IMR-90 (cell line): Measurements from ENCODE around the gene PCYT1A. TPM values are rescaled to one million over a fixed set of nuclear protein-coding genes. Genes with fewer than 3 reads are reported as not detected.

ENCODE experiments used
- ATAC-seq: fragments of 200-7000 bp; cut with Tn5 transposase; 2 replicates; pipeline ENCODE4 v1.9.1; 2020; ENCODE audit warnings: low read depth, mild to moderate bottlenecking, moderate library complexity
- BruUV-seq: library from RNA; stranded (reverse); fragments of 400-500 nt; replicated peaks from 2 replicates; lab custom pipeline; 2021; lab: Mats Ljungman, UMichigan
- CTCF ChIA-PET: fragments of 300-600 bp; formaldehyde crosslinking; extraction: SDS; loops from one replicate; lab custom pipeline; 2021; ENCODE audit warnings: antibody characterized with exemption; lab: Yijun Ruan, JAX
- POLR2A ChIA-PET: fragments of 300-600 bp; sonication (Branson Sonifier 250); formaldehyde crosslinking; loops from one replicate; lab custom pipeline; 2022; ENCODE audit warnings: antibody characterized with exemption; ENCODE audit not compliant: unreplicated experiment; lab: Charles Lee
- DNase-seq: peaks from one replicate; pipeline ENCODE4 v3.0.0; 2013
- H2AFZ ChIP-seq: replicated peaks from 2 replicates; pipeline ENCODE3; 2013; ENCODE audit warnings: low read length, mild to moderate bottlenecking; ENCODE audit not compliant: poor library complexity
- H2AK5ac ChIP-seq: 2 replicates; pipeline ENCODE4 v1.6.1; 2013; ENCODE audit warnings: low read depth, low read length, inconsistent platforms
- H2AK9ac ChIP-seq: replicated peaks from 2 replicates; pipeline ENCODE3; 2013; ENCODE audit warnings: mild to moderate bottlenecking, low read depth, low read length, moderate library complexity; ENCODE audit not compliant: poor library complexity
- H2BK120ac ChIP-seq: 2 replicates; pipeline ENCODE4 v1.6.1; 2013; ENCODE audit warnings: low read depth, low read length, inconsistent platforms
- H2BK15ac ChIP-seq: 3 replicates; pipeline ENCODE4 v1.6.1; 2013; ENCODE audit warnings: low read depth, low read length, inconsistent platforms
- H2BK20ac ChIP-seq: 2 replicates; pipeline ENCODE4 v1.6.1; 2013; ENCODE audit warnings: low read depth, mild to moderate bottlenecking, inconsistent platforms, low read length, moderate library complexity
- H2BK5ac ChIP-seq: 2 replicates; pipeline ENCODE4 v1.6.1; 2013; ENCODE audit warnings: mild to moderate bottlenecking, low read depth, low read length, inconsistent platforms; ENCODE audit not compliant: poor library complexity, severe bottlenecking
- H3K14ac ChIP-seq: replicated peaks from 2 replicates; pipeline ENCODE4 v1.6.1; 2013; ENCODE audit warnings: low read depth, low read length, inconsistent platforms
- H3K18ac ChIP-seq: 2 replicates; pipeline ENCODE4 v1.6.1; 2013; ENCODE audit warnings: low read depth, low read length, control low read depth
- H3K23ac ChIP-seq: 2 replicates; pipeline ENCODE4 v1.6.1; 2013; ENCODE audit warnings: low read depth, low read length, inconsistent platforms
- H3K27ac ChIP-seq: 2 replicates; pipeline ENCODE4 v1.5.1; 2013; ENCODE audit warnings: mild to moderate bottlenecking, control low read depth, low read length; ENCODE audit not compliant: insufficient read depth
- H3K27me3 ChIP-seq: 2 replicates; pipeline ENCODE4 v1.6.1; 2013; ENCODE audit warnings: low read length; ENCODE audit not compliant: control insufficient read depth, insufficient read depth
- H3K36me3 ChIP-seq: 2 replicates; pipeline ENCODE4 v1.6.1; 2013; ENCODE audit warnings: low read length, mixed read lengths; ENCODE audit not compliant: control insufficient read depth, insufficient read depth
- H3K4ac ChIP-seq: 2 replicates; pipeline ENCODE4 v1.6.1; 2013; ENCODE audit warnings: low read depth, low read length, inconsistent platforms
- H3K4me1 ChIP-seq: 2 replicates; pipeline ENCODE4 v1.6.1; 2013; ENCODE audit warnings: low read length, mixed read lengths; ENCODE audit not compliant: control insufficient read depth, insufficient read depth
- H3K4me2 ChIP-seq: 2 replicates; pipeline ENCODE4 v1.6.1; 2013; ENCODE audit warnings: low read depth, mild to moderate bottlenecking, control low read depth, low read length, moderate library complexity
- H3K4me3 ChIP-seq: 2 replicates; pipeline ENCODE4 v1.5.1; 2013; ENCODE audit warnings: low read depth, mild to moderate bottlenecking, control low read depth, low read length, moderate library complexity; ENCODE audit not compliant: insufficient read depth
- H3K56ac ChIP-seq: 2 replicates; pipeline ENCODE4 v1.6.1; 2013; ENCODE audit warnings: low read length, inconsistent platforms; ENCODE audit not compliant: insufficient read depth; ENCODE audit errors: extremely low read depth
- H3K79me1 ChIP-seq, 2 experiments: 2 replicates each; pipeline ENCODE4 v1.6.1; 2013; ENCODE audit warnings: low read length in 2 of 2, inconsistent platforms in 1 of 2, low read depth in 1 of 2
- H3K9ac ChIP-seq: 2 replicates; pipeline ENCODE4 v1.6.1; 2013; ENCODE audit warnings: low read depth, low read length, control low read depth
- H3K9me1 ChIP-seq: 2 replicates; pipeline ENCODE4 v1.6.1; 2013; ENCODE audit warnings: low read length, inconsistent platforms; ENCODE audit not compliant: insufficient read depth
- H3K9me3 ChIP-seq: 2 replicates; pipeline ENCODE4 v1.6.1; 2013; ENCODE audit warnings: low read length; ENCODE audit not compliant: control insufficient read depth, insufficient read depth
- H4K20me1 ChIP-seq: 2 replicates; pipeline ENCODE4 v1.6.1; 2013; ENCODE audit warnings: low read length, inconsistent platforms; ENCODE audit not compliant: insufficient read depth
- H4K5ac ChIP-seq: 2 replicates; pipeline ENCODE4 v1.6.1; 2013; ENCODE audit warnings: mild to moderate bottlenecking, low read depth, low read length, control low read depth
- H4K8ac ChIP-seq, 2 experiments: 2 replicates each; pipeline ENCODE4 v1.6.1; 2013; ENCODE audit warnings: low read depth in 2 of 2, low read length in 2 of 2, control low read depth in 1 of 2, inconsistent platforms in 1 of 2
- H4K91ac ChIP-seq: 2 replicates; pipeline ENCODE4 v1.6.1; 2013; ENCODE audit warnings: low read depth, low read length, inconsistent platforms; ENCODE audit not compliant: insufficient read depth
- BHLHE40 ChIP-seq: fragments of 150-350 bp; IDR thresholded peaks from 2 replicates; pipeline ENCODE4 v1.6.1; 2016; ENCODE audit warnings: mild to moderate bottlenecking, low read depth, low read length
- CEBPB ChIP-seq: IDR thresholded peaks from 2 replicates; pipeline ENCODE4 v1.6.1; 2012; ENCODE audit warnings: low read depth, low read length, improper control_type of control experiment
- CHD1 ChIP-seq: IDR thresholded peaks from 2 replicates; pipeline ENCODE4 v1.6.1; 2012; ENCODE audit warnings: low read depth, low read length, improper control_type of control experiment
- FOS ChIP-seq: fragments of 150-350 bp; IDR thresholded peaks from 2 replicates; pipeline ENCODE4 v1.6.1; 2016; ENCODE audit warnings: low read depth, low read length
- MAZ ChIP-seq: IDR thresholded peaks from 2 replicates; pipeline ENCODE4 v1.6.1; 2012; ENCODE audit warnings: low read depth, mild to moderate bottlenecking, low read length, improper control_type of control experiment, moderate library complexity, borderline replicate concordance
- MXI1 ChIP-seq: IDR thresholded peaks from 2 replicates; pipeline ENCODE4 v1.6.1; 2012; ENCODE audit warnings: low read depth, mild to moderate bottlenecking, low read length, moderate library complexity, borderline replicate concordance
- NFE2L2 ChIP-seq: fragments of 150-350 bp; IDR thresholded peaks from 2 replicates; pipeline ENCODE4 v1.6.1; 2016; ENCODE audit warnings: low read depth, mild to moderate bottlenecking, low read length
- POLR2A ChIP-seq: IDR thresholded peaks from 2 replicates; pipeline ENCODE4 v1.6.1; 2012; ENCODE audit warnings: mild to moderate bottlenecking, low read depth, low read length
- RAD21 ChIP-seq: IDR thresholded peaks from 2 replicates; pipeline ENCODE4 v1.6.1; 2012; ENCODE audit warnings: low read length, improper control_type of control experiment
- RCOR1 ChIP-seq: IDR thresholded peaks from 2 replicates; pipeline ENCODE4 v1.6.1; 2012; ENCODE audit warnings: mild to moderate bottlenecking, low read length, improper control_type of control experiment; ENCODE audit not compliant: insufficient replicate concordance
- SMC3 ChIP-seq: fragments of 150-350 bp; IDR thresholded peaks from 2 replicates; pipeline ENCODE4 v1.6.1; 2016; ENCODE audit warnings: low read depth, mild to moderate bottlenecking, antibody characterized with exemption, low read length, moderate library complexity
- USF2 ChIP-seq: fragments of 150-350 bp; IDR thresholded peaks from 2 replicates; pipeline ENCODE4 v1.6.1; 2017; ENCODE audit warnings: mild to moderate bottlenecking, antibody characterized with exemption, low read length, low read depth
- WGBS, 2 experiments: methylation state at CpG; one replicate each; pipeline versions ENCODE4 v1.1.5 to v1.1.7; 2013; ENCODE audit warnings: missing lambda C conversion rate in 2 of 2; ENCODE audit not compliant: insufficient read length in 1 of 2; ENCODE audit errors: extremely low coverage in 2 of 2; 5-methylcytosine and 5-hydroxymethylcytosine counted together
- dilution Hi-C: fragments of 300-500 bp; cut with HindIII; formaldehyde crosslinking; loops from one replicate; pipeline ENCODE4 v1.14.3; 2018; ENCODE audit warnings: low sequenced_read_pairs; ENCODE audit not compliant: unreplicated experiment
- in situ Hi-C: fragments of 300-500 bp; cut with MboI; formaldehyde crosslinking; loops from 3 replicates; pipeline ENCODE4 v1.14.3; 2019; ENCODE audit warnings: low sequenced_read_pairs, inconsistent platforms, mixed read lengths
- intact Hi-C: fragments of 100-400 bp; cut with micrococcal nuclease; formaldehyde crosslinking; loops from 2 replicates; pipeline ENCODE4 v1.10.0; 2022
- polyA plus RNA-seq, 3 experiments: library from polyadenylated mRNA; depleted of rRNA; stranded (reverse); fragments of >200 nt; gene quantifications; 2 replicates each; pipeline ENCODE4 v1.2.3, GENCODE V29; 2012; ENCODE audit warnings: low replicate concordance in 1 of 3
- total RNA-seq: library from RNA; depleted of rRNA; stranded (reverse); fragments of >200 nt; gene quantifications from 2 replicates; pipeline ENCODE4 v1.2.3, GENCODE V29; 2012
- TF ChIP-seq, protein P1 (sequence below): fragments of 150-350 bp; IDR thresholded peaks from 2 replicates; pipeline ENCODE4 v1.6.1; 2016; ENCODE audit warnings: low read depth, mild to moderate bottlenecking, low read length, moderate library complexity, borderline replicate concordance

PCYT1A gene
- total and polyA plus RNA-seq, 2 of the 4 experiments (the other 2 are of a cell fraction) = 62.8 to 127 TPM

GRCh38 chr3:196272826-196273225 is 14.7 kb downstream of the PCYT1A start:
- Histone ChIP-seq H3K79me1 (peaks cover 39 to 71% of the 10 kb centered on the region in 2 experiments), H2BK20ac (no peak overlapping the region), H3K56ac (no peak overlapping the region), H2AFZ (no peak overlapping the region), H3K9me3 (no peaks in the 10 kb centered on the region), H4K20me1 (peaks cover 31% of the 10 kb centered on the region), H3K9me1 (peaks cover 16% of the 10 kb centered on the region), H2BK5ac (no peak overlapping the region), H3K4me1 (peaks cover 3% of the 10 kb centered on the region), H3K27ac (no peak overlapping the region), H2AK5ac (no peak overlapping the region), H3K14ac (no peak overlapping the region), H2BK15ac (no peak overlapping the region), H3K4ac (no peak overlapping the region), H3K4me3 (no peak overlapping the region), H2BK120ac (no peak overlapping the region), H4K5ac (no peak overlapping the region), H4K91ac (no peak overlapping the region), H3K36me3 (peaks cover 19% of the 10 kb centered on the region), H3K4me2 (no peak overlapping the region), H4K8ac (no peak overlapping the region), H3K18ac (no peak overlapping the region), H3K27me3 (no peaks in the 10 kb centered on the region), H3K9ac (no peak overlapping the region), H3K23ac (no peak overlapping the region), H2AK9ac (no peak overlapping the region)
- CTCF ChIA-PET = interaction anchor here (0.5 kb wide), 1 partner anchor 18 kb away, joined by 3 read pairs; no protein-coding TSS in a partner anchor
- ATAC-seq (no peak), DNase-seq (no peak)
- 100% methylated on average over 11 of the region's 14 CpGs; no CpG with 5 or more reads in 1 of the 2 experiments for WGBS, 2 experiments
- TF ChIP-seq POLR2A = no peak
- no peak for TF ChIP-seq NFE2L2
- no peak for TF ChIP-seq USF2
- no peak for TF ChIP-seq RCOR1
- TF ChIP-seq SMC3 = no peak
- no peak for TF ChIP-seq CEBPB
- TF ChIP-seq RAD21 = no peak
- TF ChIP-seq MAZ = no peak
- no peak for TF ChIP-seq CHD1
- TF ChIP-seq MXI1 = no peak
- TF ChIP-seq BHLHE40 = no peak
- no peak for TF ChIP-seq FOS
- TF ChIP-seq, protein P1, sequence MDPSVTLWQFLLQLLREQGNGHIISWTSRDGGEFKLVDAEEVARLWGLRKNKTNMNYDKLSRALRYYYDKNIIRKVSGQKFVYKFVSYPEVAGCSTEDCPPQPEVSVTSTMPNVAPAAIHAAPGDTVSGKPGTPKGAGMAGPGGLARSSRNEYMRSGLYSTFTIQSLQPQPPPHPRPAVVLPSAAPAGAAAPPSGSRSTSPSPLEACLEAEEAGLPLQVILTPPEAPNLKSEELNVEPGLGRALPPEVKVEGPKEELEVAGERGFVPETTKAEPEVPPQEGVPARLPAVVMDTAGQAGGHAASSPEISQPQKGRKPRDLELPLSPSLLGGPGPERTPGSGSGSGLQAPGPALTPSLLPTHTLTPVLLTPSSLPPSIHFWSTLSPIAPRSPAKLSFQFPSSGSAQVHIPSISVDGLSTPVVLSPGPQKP = no peak
- BruUV-seq = no TSS peak
- dilution Hi-C loops (no loop called here), intact Hi-C loops (no loop called here), in situ Hi-C loops (no loop called here)
- POLR2A ChIA-PET = no interaction called here
